Measurements from ENCODE around the gene RASAL2. TPM values are rescaled to one million over a fixed set of nuclear protein-coding genes. Genes with fewer than 3 reads are reported as not detected.

Gene RASAL2
- 0.30 TPM for polyA plus RNA-seq (2012; ENCODE audit: low read depth, missing spikeins)

GRCh38 chr1:178093951-178094738 is at the start of gene RASAL2:
Gene RASAL2 (plus strand): TSS chr1:178094104. CDS start chr1:178094493, 389 bp downstream.
- DNase-seq (ENCODE audit: insufficient read length, low spot score) (peak; percentile 44), FAIRE-seq (peak; percentile 5)
- no peak for TF ChIP-seq POU2F2 (IDR thresholded peaks at IDR 0.05; ENCODE audit: low read depth, low read length)
- no peak for TF ChIP-seq PAX5 (IDR thresholded peaks at IDR 0.05; ENCODE audit: insufficient read depth, low read length, severe bottlenecking)
- no peak for TF ChIP-seq SPI1 (IDR thresholded peaks at IDR 0.05; ENCODE audit: low read depth, low read length)
- TF ChIP-seq POLR2A (IDR thresholded peaks at IDR 0.05; ENCODE audit: low read depth, low read length), result no peak
- TF ChIP-seq POLR2AphosphoS5 (IDR thresholded peaks at IDR 0.05; ENCODE audit: low read depth, low read length), result no peak

DNA sequence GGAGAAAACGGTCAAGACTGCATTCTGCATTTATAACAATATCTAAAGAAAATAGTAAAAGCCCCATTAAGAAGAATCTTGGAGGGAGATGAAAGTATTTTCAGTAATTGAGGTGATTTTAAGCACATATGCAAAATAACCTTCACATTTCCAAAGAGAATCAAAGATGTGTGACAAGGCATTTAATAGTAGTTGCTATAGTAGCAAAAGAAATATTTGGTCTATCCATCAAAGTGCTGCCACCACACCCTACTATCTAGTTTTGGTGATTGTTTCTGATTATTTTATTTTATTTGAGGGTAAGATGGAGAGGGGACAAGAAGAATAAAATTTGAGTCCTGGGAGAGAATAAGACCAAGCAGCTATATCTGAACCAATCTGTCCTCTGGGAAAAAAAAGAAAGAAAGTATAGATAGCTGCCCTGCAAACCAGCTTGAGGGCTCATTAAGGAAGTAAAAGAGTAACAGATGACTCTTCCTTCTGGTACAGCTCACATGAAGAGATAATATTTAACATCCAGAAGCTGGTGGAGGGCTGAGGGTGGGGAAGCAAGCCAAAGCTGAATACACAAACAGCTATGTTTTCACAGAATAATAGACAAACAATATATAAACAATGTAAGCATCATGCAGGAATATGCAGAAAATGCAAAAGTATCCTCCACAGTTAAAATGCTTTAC is 47.2 kb upstream of the RASAL2 start:
- no peak for FAIRE-seq
- no peak for TF ChIP-seq POU2F2 (IDR thresholded peaks at IDR 0.05; ENCODE audit: low read depth, low read length)
- TF ChIP-seq POLR2AphosphoS5 (IDR thresholded peaks at IDR 0.05; ENCODE audit: low read depth, low read length), result no peak
- no peak for TF ChIP-seq SPI1 (IDR thresholded peaks at IDR 0.05; ENCODE audit: low read depth, low read length)
- TF ChIP-seq PAX5 (IDR thresholded peaks at IDR 0.05; ENCODE audit: insufficient read depth, low read length, severe bottlenecking), result no peak
- TF ChIP-seq TAF1 (IDR thresholded peaks at IDR 0.05; ENCODE audit: low read depth, low read length), result no peak
- no peak for TF ChIP-seq POLR2A (IDR thresholded peaks at IDR 0.05; ENCODE audit: low read depth, low read length)
- no peak for DNase-seq (ENCODE audit: insufficient read length, low spot score)

- no peak for DNase-seq (ENCODE audit: insufficient read length, low spot score)
- FAIRE-seq, result no peak
- no peak for TF ChIP-seq POLR2A (IDR thresholded peaks at IDR 0.05; ENCODE audit: low read depth, low read length)
- TF ChIP-seq POU2F2 (IDR thresholded peaks at IDR 0.05; ENCODE audit: low read depth, low read length), result no peak
- TF ChIP-seq TAF1 (IDR thresholded peaks at IDR 0.05; ENCODE audit: low read depth, low read length), result no peak
- TF ChIP-seq POLR2AphosphoS5 (IDR thresholded peaks at IDR 0.05; ENCODE audit: low read depth, low read length), result no peak
- TF ChIP-seq SPI1 (IDR thresholded peaks at IDR 0.05; ENCODE audit: low read depth, low read length), result no peak
- TF ChIP-seq PAX5 (IDR thresholded peaks at IDR 0.05; ENCODE audit: insufficient read depth, low read length, severe bottlenecking), result no peak
These were observed 46.4 kb upstream of the RASAL2 start for GRCh38 chr1:178047403-178048093.

GRCh38 chr1:178048426-178048825 is 45.5 kb upstream of the RASAL2 start:
- no peak for TF ChIP-seq TAF1 (IDR thresholded peaks at IDR 0.05; ENCODE audit: low read depth, low read length)
- no peak for TF ChIP-seq POLR2AphosphoS5 (IDR thresholded peaks at IDR 0.05; ENCODE audit: low read depth, low read length)
- no peak for TF ChIP-seq POLR2A (IDR thresholded peaks at IDR 0.05; ENCODE audit: low read depth, low read length)
- no peak for TF ChIP-seq POU2F2 (IDR thresholded peaks at IDR 0.05; ENCODE audit: low read depth, low read length)
- no peak for TF ChIP-seq PAX5 (IDR thresholded peaks at IDR 0.05; ENCODE audit: insufficient read depth, low read length, severe bottlenecking)
- TF ChIP-seq SPI1 (IDR thresholded peaks at IDR 0.05; ENCODE audit: low read depth, low read length), result no peak
- DNase-seq (ENCODE audit: insufficient read length, low spot score) (no peak), FAIRE-seq (no peak)

- DNase-seq (ENCODE audit: insufficient read length, low spot score) (no peak), FAIRE-seq (no peak)
- TF ChIP-seq POLR2A (IDR thresholded peaks at IDR 0.05; ENCODE audit: low read depth, low read length) (no peak), POU2F2 (IDR thresholded peaks at IDR 0.05; ENCODE audit: low read depth, low read length) (no peak), POLR2AphosphoS5 (IDR thresholded peaks at IDR 0.05; ENCODE audit: low read depth, low read length) (no peak), PAX5 (IDR thresholded peaks at IDR 0.05; ENCODE audit: insufficient read depth, low read length, severe bottlenecking) (no peak)
These were observed 45.0 kb upstream of the RASAL2 start for GRCh38 chr1:178048883-178049282.

- TF ChIP-seq POLR2A (IDR thresholded peaks at IDR 0.05; ENCODE audit: low read depth, low read length) (no peak), POLR2AphosphoS5 (IDR thresholded peaks at IDR 0.05; ENCODE audit: low read depth, low read length) (no peak), POU2F2 (IDR thresholded peaks at IDR 0.05; ENCODE audit: low read depth, low read length) (no peak), TAF1 (IDR thresholded peaks at IDR 0.05; ENCODE audit: low read depth, low read length) (no peak), SPI1 (IDR thresholded peaks at IDR 0.05; ENCODE audit: low read depth, low read length) (no peak), PAX5 (IDR thresholded peaks at IDR 0.05; ENCODE audit: insufficient read depth, low read length, severe bottlenecking) (no peak)
- FAIRE-seq (no peak), DNase-seq (ENCODE audit: insufficient read length, low spot score) (no peak)
These were observed 43.8 kb upstream of the RASAL2 start for GRCh38 chr1:178050084-178050483.

DNA sequence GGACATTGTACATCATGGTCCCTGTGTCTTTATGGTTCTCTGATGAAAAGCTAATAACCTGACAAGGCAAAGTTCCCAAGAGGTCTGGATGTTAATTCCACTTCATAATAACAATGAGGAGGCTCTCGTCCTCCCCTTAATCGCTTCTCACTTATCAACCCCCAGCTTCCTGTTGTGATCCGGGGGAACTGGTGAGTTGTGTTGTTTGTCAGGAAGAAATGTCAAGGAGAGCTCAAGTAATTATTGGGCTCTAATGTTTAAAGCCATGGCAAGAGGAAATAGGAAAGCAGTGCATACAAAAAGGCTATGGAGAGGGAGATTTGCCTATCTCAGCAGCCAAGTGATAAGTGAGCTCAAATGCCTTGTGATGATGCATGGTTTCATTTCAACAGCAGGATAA is 42.8 kb upstream of the RASAL2 start:
- DNase-seq (ENCODE audit: insufficient read length, low spot score), result no peak
- no peak for FAIRE-seq
- no peak for TF ChIP-seq POLR2A (IDR thresholded peaks at IDR 0.05; ENCODE audit: low read depth, low read length)
- no peak for TF ChIP-seq TAF1 (IDR thresholded peaks at IDR 0.05; ENCODE audit: low read depth, low read length)
- no peak for TF ChIP-seq SPI1 (IDR thresholded peaks at IDR 0.05; ENCODE audit: low read depth, low read length)
- no peak for TF ChIP-seq PAX5 (IDR thresholded peaks at IDR 0.05; ENCODE audit: insufficient read depth, low read length, severe bottlenecking)
- TF ChIP-seq POU2F2 (IDR thresholded peaks at IDR 0.05; ENCODE audit: low read depth, low read length), result no peak
- no peak for TF ChIP-seq POLR2AphosphoS5 (IDR thresholded peaks at IDR 0.05; ENCODE audit: low read depth, low read length)

GRCh38 chr1:178052650-178053461 is 41.0 kb upstream of the RASAL2 start:
- TF ChIP-seq PAX5 (IDR thresholded peaks at IDR 0.05; ENCODE audit: insufficient read depth, low read length, severe bottlenecking) (no peak), SPI1 (IDR thresholded peaks at IDR 0.05; ENCODE audit: low read depth, low read length) (no peak), POLR2A (IDR thresholded peaks at IDR 0.05; ENCODE audit: low read depth, low read length) (no peak), TAF1 (IDR thresholded peaks at IDR 0.05; ENCODE audit: low read depth, low read length) (no peak), POLR2AphosphoS5 (IDR thresholded peaks at IDR 0.05; ENCODE audit: low read depth, low read length) (no peak), POU2F2 (IDR thresholded peaks at IDR 0.05; ENCODE audit: low read depth, low read length) (no peak)
- FAIRE-seq (no peak), DNase-seq (ENCODE audit: insufficient read length, low spot score) (no peak)

Data from GM12891 (cell line).